ENCODE data around the gene EIF4E3.

Gene EIF4E3

DNA sequence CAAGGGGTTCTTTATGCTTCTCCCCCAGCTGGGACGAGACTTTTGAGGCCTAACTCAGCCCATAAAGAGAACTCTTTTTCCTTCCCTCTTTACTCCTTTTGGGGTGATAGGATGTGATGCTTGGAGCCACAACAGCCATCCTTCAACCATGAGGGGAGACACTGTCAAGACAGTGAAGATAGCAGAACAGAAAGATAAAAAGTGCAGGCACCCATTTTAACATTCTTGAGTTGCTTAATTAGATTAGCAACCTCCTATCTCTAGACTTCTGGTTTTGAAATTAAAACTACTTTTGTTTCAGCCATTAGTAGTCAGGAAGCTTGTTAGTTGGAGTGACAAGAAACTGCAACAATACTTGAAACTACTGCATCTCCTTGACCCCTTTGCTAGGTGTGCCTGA, 34.9 kb upstream of the EIF4E3 start:
- TF ChIP-seq, protein P1, sequence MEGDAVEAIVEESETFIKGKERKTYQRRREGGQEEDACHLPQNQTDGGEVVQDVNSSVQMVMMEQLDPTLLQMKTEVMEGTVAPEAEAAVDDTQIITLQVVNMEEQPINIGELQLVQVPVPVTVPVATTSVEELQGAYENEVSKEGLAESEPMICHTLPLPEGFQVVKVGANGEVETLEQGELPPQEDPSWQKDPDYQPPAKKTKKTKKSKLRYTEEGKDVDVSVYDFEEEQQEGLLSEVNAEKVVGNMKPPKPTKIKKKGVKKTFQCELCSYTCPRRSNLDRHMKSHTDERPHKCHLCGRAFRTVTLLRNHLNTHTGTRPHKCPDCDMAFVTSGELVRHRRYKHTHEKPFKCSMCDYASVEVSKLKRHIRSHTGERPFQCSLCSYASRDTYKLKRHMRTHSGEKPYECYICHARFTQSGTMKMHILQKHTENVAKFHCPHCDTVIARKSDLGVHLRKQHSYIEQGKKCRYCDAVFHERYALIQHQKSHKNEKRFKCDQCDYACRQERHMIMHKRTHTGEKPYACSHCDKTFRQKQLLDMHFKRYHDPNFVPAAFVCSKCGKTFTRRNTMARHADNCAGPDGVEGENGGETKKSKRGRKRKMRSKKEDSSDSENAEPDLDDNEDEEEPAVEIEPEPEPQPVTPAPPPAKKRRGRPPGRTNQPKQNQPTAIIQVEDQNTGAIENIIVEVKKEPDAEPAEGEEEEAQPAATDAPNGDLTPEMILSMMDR (conservative IDR thresholded peaks at IDR 0.05; ENCODE audit: low read depth, low read length): no peak
- H3K9ac ChIP-seq: no peak overlapping the region

DNA sequence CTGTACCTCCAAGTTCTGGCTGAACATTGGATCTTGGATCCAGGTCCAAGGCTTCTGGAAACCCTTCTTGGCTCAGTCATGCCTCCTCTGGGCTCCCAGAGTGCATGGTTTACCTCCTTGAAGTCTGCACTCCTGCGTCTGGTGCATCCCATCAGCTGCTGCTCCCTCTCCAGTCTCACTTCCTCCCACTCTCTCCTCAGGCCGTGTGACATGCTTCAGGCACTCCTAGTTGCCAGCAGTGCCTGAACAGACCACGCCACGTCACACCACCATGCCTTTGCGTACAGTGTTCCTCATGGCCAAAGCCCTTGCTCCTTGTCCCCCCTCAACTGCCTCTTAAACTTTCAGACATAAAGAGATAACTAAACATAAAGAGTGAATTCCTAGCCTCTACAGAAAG, 34.2 kb upstream of the EIF4E3 start:
- Histone ChIP-seq H4K20me1 (ENCODE audit: insufficient read depth) (no peaks in the 10 kb centered on the region), H3K36me3 (ENCODE audit: insufficient read depth) (no peaks in the 10 kb centered on the region), H3K4me3 (IDR thresholded peaks at IDR 0.05; ENCODE audit: insufficient read depth, low read depth, low read length) (no peak overlapping the region), H3K27me3 (ENCODE audit: insufficient read depth, low read depth) (no peaks in the 10 kb centered on the region), H3K4me1 (ENCODE audit: low read depth, poor library complexity, severe bottlenecking) (no peaks in the 10 kb centered on the region), H3K79me2 (ENCODE audit: insufficient read depth, low read depth) (no peaks in the 10 kb centered on the region), H3K4me2 (no peak overlapping the region), H2AFZ (ENCODE audit: low read depth) (no peak overlapping the region), H3K27ac (no peak overlapping the region), H3K9ac (no peak overlapping the region)
- TF ChIP-seq, protein P1 (conservative IDR thresholded peaks at IDR 0.05; ENCODE audit: low read depth, low read length): no peak

More for the DNA sequence above, 34.9 kb upstream of the EIF4E3 start:
- Histone ChIP-seq H2AFZ (ENCODE audit: low read depth) (no peak overlapping the region), H3K79me2 (ENCODE audit: insufficient read depth, low read depth) (no peaks in the 10 kb centered on the region), H3K4me1 (ENCODE audit: low read depth, poor library complexity, severe bottlenecking) (no peaks in the 10 kb centered on the region), H3K36me3 (ENCODE audit: insufficient read depth) (no peaks in the 10 kb centered on the region), H3K4me2 (no peak overlapping the region), H3K27me3 (ENCODE audit: insufficient read depth, low read depth) (no peaks in the 10 kb centered on the region), H4K20me1 (ENCODE audit: insufficient read depth) (no peaks in the 10 kb centered on the region), H3K4me3 (IDR thresholded peaks at IDR 0.05; ENCODE audit: insufficient read depth, low read depth, low read length) (no peak overlapping the region), H3K27ac (no peak overlapping the region)

DNA sequence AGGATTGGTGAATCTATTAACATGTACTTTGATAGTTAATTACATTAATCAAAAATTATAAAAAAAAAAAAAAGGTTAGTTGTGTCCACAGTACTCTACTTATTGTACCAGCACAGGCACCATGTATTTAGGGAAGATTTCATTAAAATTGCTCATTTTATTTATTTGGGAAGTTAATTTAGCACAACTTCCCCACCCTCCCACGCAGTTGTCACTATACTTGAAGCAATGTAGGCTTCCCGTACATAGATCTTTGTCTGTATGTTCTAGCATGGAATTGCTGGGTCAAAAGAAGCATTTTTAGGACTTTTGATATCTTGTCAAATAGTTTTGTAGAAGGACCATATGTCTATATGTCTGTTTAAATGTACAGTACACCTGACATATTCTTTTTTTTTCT, 32.9 kb upstream of the EIF4E3 start:
- H3K79me2 ChIP-seq (ENCODE audit: insufficient read depth, low read depth): no peaks in the 10 kb centered on the region
- H3K4me2 ChIP-seq: no peak overlapping the region
- no peak overlapping the region for H2AFZ ChIP-seq (ENCODE audit: low read depth)
- no peak overlapping the region for H3K9ac ChIP-seq
- TF ChIP-seq, protein P1 (conservative IDR thresholded peaks at IDR 0.05; ENCODE audit: low read depth, low read length): no peak
- H3K27ac ChIP-seq: no peak overlapping the region
- no peaks in the 10 kb centered on the region for H4K20me1 ChIP-seq (ENCODE audit: insufficient read depth)
- H3K4me3 ChIP-seq (IDR thresholded peaks at IDR 0.05; ENCODE audit: insufficient read depth, low read depth, low read length): no peak overlapping the region
- no peaks in the 10 kb centered on the region for H3K36me3 ChIP-seq (ENCODE audit: insufficient read depth)
- H3K4me1 ChIP-seq (ENCODE audit: low read depth, poor library complexity, severe bottlenecking): no peaks in the 10 kb centered on the region
- H3K27me3 ChIP-seq (ENCODE audit: insufficient read depth, low read depth): no peaks in the 10 kb centered on the region

DNA sequence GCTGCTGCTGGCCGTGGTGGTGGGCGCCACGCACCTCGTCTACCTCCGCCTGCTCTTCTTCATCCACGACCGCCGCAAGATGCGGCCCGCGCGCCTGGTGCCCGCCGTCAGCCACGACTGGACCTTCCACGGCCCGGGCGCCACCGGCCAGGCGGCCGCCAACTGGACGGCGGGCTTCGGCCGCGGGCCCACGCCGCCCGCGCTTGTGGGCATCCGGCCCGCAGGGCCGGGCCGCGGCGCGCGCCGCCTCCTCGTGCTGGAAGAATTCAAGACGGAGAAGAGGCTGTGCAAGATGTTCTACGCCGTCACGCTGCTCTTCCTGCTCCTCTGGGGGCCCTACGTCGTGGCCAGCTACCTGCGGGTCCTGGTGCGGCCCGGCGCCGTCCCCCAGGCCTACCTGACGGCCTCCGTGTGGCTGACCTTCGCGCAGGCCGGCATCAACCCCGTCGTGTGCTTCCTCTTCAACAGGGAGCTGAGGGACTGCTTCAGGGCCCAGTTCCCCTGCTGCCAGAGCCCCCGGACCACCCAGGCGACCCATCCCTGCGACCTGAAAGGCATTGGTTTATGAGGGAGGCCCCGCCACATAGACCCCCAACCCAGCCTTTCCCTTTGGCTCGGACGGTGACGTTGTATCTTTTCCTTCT, 29.5 kb upstream of the EIF4E3 start:
- Histone ChIP-seq H3K4me3 (IDR thresholded peaks at IDR 0.05; ENCODE audit: insufficient read depth, low read depth, low read length) (no peak overlapping the region), H3K4me2 (no peak overlapping the region)

More for the DNA sequence above, 29.5 kb upstream of the EIF4E3 start:
- H3K27me3 ChIP-seq (ENCODE audit: insufficient read depth, low read depth): no peaks in the 10 kb centered on the region
- H3K9ac ChIP-seq: no peak overlapping the region
- H3K36me3 ChIP-seq (ENCODE audit: insufficient read depth): no peaks in the 10 kb centered on the region
- no peak overlapping the region for H2AFZ ChIP-seq (ENCODE audit: low read depth)
- H4K20me1 ChIP-seq (ENCODE audit: insufficient read depth): no peaks in the 10 kb centered on the region
- TF ChIP-seq, protein P1 (conservative IDR thresholded peaks at IDR 0.05; ENCODE audit: low read depth, low read length): no peak
- H3K27ac ChIP-seq: no peak overlapping the region
- H3K79me2 ChIP-seq (ENCODE audit: insufficient read depth, low read depth): no peaks in the 10 kb centered on the region
- H3K4me1 ChIP-seq (ENCODE audit: low read depth, poor library complexity, severe bottlenecking): no peaks in the 10 kb centered on the region

Measured in KMS-11 (cell line).